ENCODE data around the gene SOAT1. TPM values are rescaled to one million over a fixed set of nuclear protein-coding genes. Genes with fewer than 3 reads are reported as not detected.

Gene SOAT1
- total and polyA plus RNA-seq, 2 of the 8 experiments (the other 6 are each of a cell fraction or from before 2014, with no cell fraction given): 2.7 to 4.7 TPM

DNA sequence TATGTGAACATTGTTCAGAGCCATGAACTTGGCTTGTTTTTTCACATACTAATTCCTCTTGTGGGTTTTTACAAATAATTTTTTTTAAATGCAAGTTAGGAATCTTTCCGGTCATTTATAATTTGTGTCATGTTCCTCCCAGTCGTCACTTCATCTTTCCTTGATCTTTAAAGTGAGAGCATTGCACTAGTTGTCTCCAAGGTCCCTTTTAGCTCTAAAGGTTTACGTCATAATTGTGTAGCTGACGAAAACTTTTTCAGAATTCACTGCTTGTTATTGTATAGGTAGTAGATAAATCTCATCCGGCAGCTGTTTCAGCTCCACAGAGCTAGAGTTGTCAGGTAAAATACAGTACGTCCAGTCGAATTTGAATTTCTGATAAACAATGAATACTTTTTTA, 33.6 kb downstream of the SOAT1 start:
- WGBS, 2 experiments (ENCODE audit: extremely low coverage in 1 of 2, insufficient coverage in 1 of 2, insufficient read length in 1 of 2, insufficient replicate concordance in 2 of 2, low coverage in 1 of 2, low lambda C conversion rate in 2 of 2, missing lambda C conversion rate in 1 of 2): 87% methylated on average over 7 of the region's 7 CpGs; no CpG with 5 or more reads in 1 of the 2 experiments
- Histone ChIP-seq H3K14ac (ENCODE audit: insufficient read length) (no peak overlapping the region), H3K4me2 (ENCODE audit: insufficient read depth in 1 of 2, low read depth in 2 of 2, low read length in 2 of 2) (no peak overlapping the region), H3K27me3 (replicated peaks in 1 of 4; ENCODE audit: control insufficient read depth in 3 of 4, extremely low read depth in 1 of 4, insufficient read depth in 3 of 4, low read length in 3 of 4) (no peaks in the 10 kb centered on the region), H2AFZ (ENCODE audit: low read length) (no peak overlapping the region), H2BK20ac (ENCODE audit: low read length) (no peak overlapping the region), H3K4ac (replicated peaks; ENCODE audit: insufficient read length, low read depth, low read length) (no peak overlapping the region), H4K5ac (ENCODE audit: insufficient read length, low read depth, low read length) (no peak overlapping the region), H3K4me1 (replicated peaks in 1 of 4; ENCODE audit: control insufficient read depth in 3 of 4, insufficient read depth in 4 of 4, low read length in 3 of 4) (no peaks in the 10 kb centered on the region), H3K18ac (ENCODE audit: extremely low read depth, low read length) (no peak overlapping the region), H3K9me3 (ENCODE audit: insufficient read depth in 2 of 2, low read depth in 1 of 2, low read length in 1 of 2) (no peaks in the 10 kb centered on the region), H3K23ac (ENCODE audit: insufficient read length) (no peak overlapping the region), H4K91ac (replicated peaks; ENCODE audit: insufficient read length, low read length) (no peak overlapping the region), H3K9ac (replicated peaks in 1 of 4; ENCODE audit: extremely low read depth in 1 of 4, low read depth in 3 of 4, low read length in 3 of 4) (no peak overlapping the region), H3K79me1 (ENCODE audit: low read depth, low read length) (no peaks in the 10 kb centered on the region), H3K36me3 (ENCODE audit: control insufficient read depth in 2 of 4, insufficient read depth in 4 of 4, low read length in 3 of 4) (no peaks in the 10 kb centered on the region), H2BK120ac (replicated peaks; ENCODE audit: low read depth, low read length) (no peak overlapping the region), H2BK15ac (ENCODE audit: low read length) (no peak overlapping the region), H2BK5ac (ENCODE audit: low read depth, low read length) (no peak overlapping the region), H2AK5ac (ENCODE audit: low read depth, low read length) (no peak overlapping the region), H3K79me2 (ENCODE audit: control insufficient read depth in 1 of 2, insufficient read depth in 2 of 2, low read length in 2 of 2) (no peaks in the 10 kb centered on the region), H4K20me1 (replicated peaks in 1 of 2; ENCODE audit: control insufficient read depth in 1 of 2, insufficient read depth in 2 of 2, low read length in 2 of 2) (no peaks in the 10 kb centered on the region), H2BK12ac (ENCODE audit: low read depth, low read length) (no peak overlapping the region), H3K27ac (ENCODE audit: low read depth, low read length) (no peak overlapping the region), H4K8ac (ENCODE audit: extremely low read depth, insufficient read depth, low read length) (no peak overlapping the region), H3K56ac (replicated peaks; ENCODE audit: insufficient read length, low read depth, low read length) (no peak overlapping the region), H3K4me3 (ENCODE audit: extremely low read depth in 1 of 4, insufficient read depth in 2 of 4, low read depth in 3 of 4, low read length in 4 of 4) (no peak overlapping the region), H3K23me2 (ENCODE audit: low read depth, low read length) (no peaks in the 10 kb centered on the region)
- CTCF ChIA-PET (ENCODE audit: partially characterized antibody): interaction anchor here (1.0 kb wide), 1 partner anchor 258 kb away, joined by 3 read pairs; no protein-coding TSS in a partner anchor
- no peak for DNase-seq (ENCODE audit: low read depth in 1 of 2, low spot score in 2 of 2)
- TF ChIP-seq EP300 (IDR thresholded peaks at IDR 0.05; ENCODE audit: borderline replicate concordance in 1 of 2, low read depth in 2 of 2, low read length in 2 of 2): no peak
- POLR2A ChIA-PET (ENCODE audit: partially characterized antibody): no interaction called here
- FAIRE-seq: no peak
